ENCODE data around the gene MBD5.

GRCh38 chr2:148237911-148238310, 217.0 kb downstream of the MBD5 start:
- TF ChIP-seq SUZ12 (IDR thresholded peaks at IDR 0.05; ENCODE audit: extremely low read depth, insufficient read depth, insufficient read length), result no peak
- no peak for TF ChIP-seq ZNF274 (IDR thresholded peaks at IDR 0.05; ENCODE audit: low read depth, low read length)
- no peak for TF ChIP-seq YY1 (IDR thresholded peaks at IDR 0.05; ENCODE audit: insufficient read depth, insufficient read length)

Data from NT2/D1 (cell line).